Spleen (tissue), 7 donors: Measurements from ENCODE around the gene KLHL26.

Source experiments
- POLR2A ChIP-seq, 3 donors: fragments of 450-650 bp; IDR thresholded peaks; one replicate each; pipeline ENCODE4 v1.5.1; 2017; ENCODE audit warnings: antibody characterized with exemption in 3 of 3, mild to moderate bottlenecking in 1 of 3
- TF ChIP-seq, protein P1 (sequence below), 11 experiments: fragments of 200-600 bp in 7 of 11; fragments of 450-650 bp in 4 of 11; sonication (generic) in 4 of 11; IDR thresholded peaks in 8 of 11; conservative IDR thresholded peaks in 3 of 11; 1 replicate in 7 of 11; 2 replicates in 4 of 11; pipeline versions ENCODE4 v1.4.0 to v1.8.0; 2016 to 2021; ENCODE audit warnings: antibody characterized with exemption in 11 of 11, inconsistent platforms in 4 of 11, mild to moderate bottlenecking in 1 of 11
- donor health status: DM: no; HTN: no; CAD: no; lungs with moderate emphysema.
- donor health status: DM: no; HTN: no; CAD: no.
- donor health status: DM: no; HTN: no; CAD: no.

DNA sequence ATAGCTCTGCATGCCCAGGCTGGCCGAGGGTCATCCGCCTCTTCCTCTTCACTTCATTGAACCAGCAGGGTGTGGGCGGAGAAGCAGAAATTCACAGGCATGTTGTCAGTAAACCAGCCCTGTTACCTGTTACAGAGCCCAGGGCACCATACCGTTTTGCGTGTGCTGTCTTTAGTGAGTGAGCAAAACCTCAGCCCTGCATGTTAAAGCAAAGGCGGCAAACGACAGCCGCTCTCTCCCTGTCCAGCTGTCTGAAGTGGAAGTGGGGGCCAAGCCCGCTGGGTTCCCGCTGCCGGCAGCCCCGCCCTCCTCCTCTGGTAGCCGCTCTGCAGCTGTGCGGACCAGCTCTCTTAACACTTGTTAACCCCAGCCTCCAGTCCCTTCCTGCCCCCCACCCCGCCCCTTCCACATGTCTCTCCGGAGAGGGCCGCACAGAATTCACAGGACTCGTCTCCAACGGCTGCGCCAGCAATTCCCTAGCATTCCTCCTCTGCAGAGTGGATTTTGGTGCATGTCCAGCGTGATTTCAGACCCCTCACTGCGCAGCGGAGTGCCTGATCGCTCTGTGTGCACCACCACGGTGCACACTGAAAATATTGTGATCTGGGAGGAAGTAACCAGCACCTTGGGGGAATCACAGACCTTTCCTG, 12.7 kb downstream of the KLHL26 start:
- TF ChIP-seq, protein P1, sequence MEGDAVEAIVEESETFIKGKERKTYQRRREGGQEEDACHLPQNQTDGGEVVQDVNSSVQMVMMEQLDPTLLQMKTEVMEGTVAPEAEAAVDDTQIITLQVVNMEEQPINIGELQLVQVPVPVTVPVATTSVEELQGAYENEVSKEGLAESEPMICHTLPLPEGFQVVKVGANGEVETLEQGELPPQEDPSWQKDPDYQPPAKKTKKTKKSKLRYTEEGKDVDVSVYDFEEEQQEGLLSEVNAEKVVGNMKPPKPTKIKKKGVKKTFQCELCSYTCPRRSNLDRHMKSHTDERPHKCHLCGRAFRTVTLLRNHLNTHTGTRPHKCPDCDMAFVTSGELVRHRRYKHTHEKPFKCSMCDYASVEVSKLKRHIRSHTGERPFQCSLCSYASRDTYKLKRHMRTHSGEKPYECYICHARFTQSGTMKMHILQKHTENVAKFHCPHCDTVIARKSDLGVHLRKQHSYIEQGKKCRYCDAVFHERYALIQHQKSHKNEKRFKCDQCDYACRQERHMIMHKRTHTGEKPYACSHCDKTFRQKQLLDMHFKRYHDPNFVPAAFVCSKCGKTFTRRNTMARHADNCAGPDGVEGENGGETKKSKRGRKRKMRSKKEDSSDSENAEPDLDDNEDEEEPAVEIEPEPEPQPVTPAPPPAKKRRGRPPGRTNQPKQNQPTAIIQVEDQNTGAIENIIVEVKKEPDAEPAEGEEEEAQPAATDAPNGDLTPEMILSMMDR (IDR thresholded peaks at IDR 0.05 in 8 of 11, conservative IDR thresholded peaks at IDR 0.05 in 3 of 11), result no peak
- no peak for TF ChIP-seq POLR2A (IDR thresholded peaks at IDR 0.05)
